ENCODE measurements around the gene PCYT2. TPM values are rescaled to one million over a fixed set of nuclear protein-coding genes. Genes with fewer than 3 reads are reported as not detected.

PCYT2 gene
- total and polyA plus RNA-seq, 9 of the 15 experiments (the other 6 are each of a cell fraction or from before 2014, with no cell fraction given), result 0.92 to 134 (median 82.5) TPM

GRCh38 chr17:81923302-81924260, 12.4 kb upstream of the PCYT2 start (continued):
- TF ChIP-seq ZNF24 (IDR thresholded peaks at IDR 0.05) (no peak), MTA3 (IDR thresholded peaks at IDR 0.05; ENCODE audit: borderline replicate concordance) (peak; percentile 82), PREB (CRISPR knock-in tag; IDR thresholded peaks at IDR 0.05) (no peak), TGIF2 (CRISPR knock-in tag; IDR thresholded peaks at IDR 0.05) (no peak), CTBP1 (IDR thresholded peaks at IDR 0.05; ENCODE audit: borderline replicate concordance) (peak; percentile 82), TFAP4 (CRISPR knock-in tag; IDR thresholded peaks at IDR 0.05; ENCODE audit: borderline replicate concordance) (peak; percentile 54; the same call in 1 of the 2 replicates), JUND (IDR thresholded peaks at IDR 0.05; ENCODE audit: borderline replicate concordance, low read depth, low read length) (peak; percentile 76), JUND (tag; IDR thresholded peaks at IDR 0.05; ENCODE audit: borderline replicate concordance, low read depth, low read length) (no peak; the same call in 2 of the 3 replicates), ZNF239 (CRISPR knock-in tag; IDR thresholded peaks at IDR 0.05) (no peak), NR2C1 (IDR thresholded peaks at IDR 0.05) (peak; percentile 26; the same call in 1 of the 2 replicates), NR2C1 (tag; IDR thresholded peaks at IDR 0.05) (no peak), HMGN3 (IDR thresholded peaks at IDR 0.05; ENCODE audit: borderline replicate concordance, extremely low read depth, insufficient read length, low read depth, low read length) (peak; percentile 84), NFE2L1 (tag; IDR thresholded peaks at IDR 0.05; ENCODE audit: borderline replicate concordance, low read depth) (peak; percentile 75), GTF2A2 (tag; IDR thresholded peaks at IDR 0.05) (no peak), ZNF282 (CRISPR knock-in tag; IDR thresholded peaks at IDR 0.05) (no peak), TAF1 (IDR thresholded peaks at IDR 0.05; ENCODE audit: control insufficient read depth, extremely low read depth, insufficient read depth, low read length, severe bottlenecking) (peak; percentile 73), RNF2 (IDR thresholded peaks at IDR 0.05) (peak; percentile 56; the same call in 1 of the 2 replicates), COPS2 (conservative IDR thresholded peaks at IDR 0.05) (no peak), GTF2E2 (tag; IDR thresholded peaks at IDR 0.05) (no peak), HLTF (IDR thresholded peaks at IDR 0.05) (no peak), MEF2A (IDR thresholded peaks at IDR 0.05; ENCODE audit: control insufficient read depth, low read depth, low read length) (peak; percentile 47; the same call in 1 of the 2 replicates), MAFG (tag; conservative IDR thresholded peaks at IDR 0.05) (no peak)
- TF ChIP-seq, protein P1, sequence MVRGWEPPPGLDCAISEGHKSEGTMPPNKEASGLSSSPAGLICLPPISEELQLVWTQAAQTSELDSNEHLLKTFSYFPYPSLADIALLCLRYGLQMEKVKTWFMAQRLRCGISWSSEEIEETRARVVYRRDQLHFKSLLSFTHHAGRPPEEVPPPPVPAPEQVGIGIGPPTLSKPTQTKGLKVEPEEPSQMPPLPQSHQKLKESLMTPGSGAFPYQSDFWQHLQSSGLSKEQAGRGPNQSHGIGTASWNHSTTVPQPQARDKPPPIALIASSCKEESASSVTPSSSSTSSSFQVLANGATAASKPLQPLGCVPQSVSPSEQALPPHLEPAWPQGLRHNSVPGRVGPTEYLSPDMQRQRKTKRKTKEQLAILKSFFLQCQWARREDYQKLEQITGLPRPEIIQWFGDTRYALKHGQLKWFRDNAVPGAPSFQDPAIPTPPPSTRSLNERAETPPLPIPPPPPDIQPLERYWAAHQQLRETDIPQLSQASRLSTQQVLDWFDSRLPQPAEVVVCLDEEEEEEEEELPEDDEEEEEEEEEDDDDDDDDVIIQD (CRISPR knock-in tag; IDR thresholded peaks at IDR 0.05), result peak; percentile 22; the same call in 1 of the 2 replicates
